Measurements from ENCODE around the gene NTPCR.

The NTPCR gene

DNA sequence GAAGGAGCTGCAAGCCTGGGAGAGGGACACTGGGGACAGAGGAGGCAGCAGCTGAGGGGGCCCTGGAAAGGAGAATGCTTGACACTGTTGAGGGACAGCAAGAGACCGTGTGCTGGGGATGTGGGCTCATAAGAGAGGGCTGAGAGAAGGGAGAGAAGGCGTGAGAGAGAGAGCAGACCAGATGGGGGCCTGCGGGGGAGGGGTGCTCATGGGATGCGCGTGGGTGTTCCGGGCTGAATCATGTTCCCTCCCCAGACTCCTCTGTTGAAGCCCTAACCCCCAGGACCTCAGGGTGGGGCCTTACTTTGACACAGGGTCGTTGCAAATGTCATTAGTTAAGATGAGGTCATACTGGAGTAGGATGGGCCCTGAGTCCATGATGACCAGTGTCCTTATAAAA, 40.8 kb downstream of the NTPCR start:
- no peak overlapping the region for H3K4me3 ChIP-seq (ENCODE audit: low read depth, low read length)
- TF ChIP-seq, protein P1, sequence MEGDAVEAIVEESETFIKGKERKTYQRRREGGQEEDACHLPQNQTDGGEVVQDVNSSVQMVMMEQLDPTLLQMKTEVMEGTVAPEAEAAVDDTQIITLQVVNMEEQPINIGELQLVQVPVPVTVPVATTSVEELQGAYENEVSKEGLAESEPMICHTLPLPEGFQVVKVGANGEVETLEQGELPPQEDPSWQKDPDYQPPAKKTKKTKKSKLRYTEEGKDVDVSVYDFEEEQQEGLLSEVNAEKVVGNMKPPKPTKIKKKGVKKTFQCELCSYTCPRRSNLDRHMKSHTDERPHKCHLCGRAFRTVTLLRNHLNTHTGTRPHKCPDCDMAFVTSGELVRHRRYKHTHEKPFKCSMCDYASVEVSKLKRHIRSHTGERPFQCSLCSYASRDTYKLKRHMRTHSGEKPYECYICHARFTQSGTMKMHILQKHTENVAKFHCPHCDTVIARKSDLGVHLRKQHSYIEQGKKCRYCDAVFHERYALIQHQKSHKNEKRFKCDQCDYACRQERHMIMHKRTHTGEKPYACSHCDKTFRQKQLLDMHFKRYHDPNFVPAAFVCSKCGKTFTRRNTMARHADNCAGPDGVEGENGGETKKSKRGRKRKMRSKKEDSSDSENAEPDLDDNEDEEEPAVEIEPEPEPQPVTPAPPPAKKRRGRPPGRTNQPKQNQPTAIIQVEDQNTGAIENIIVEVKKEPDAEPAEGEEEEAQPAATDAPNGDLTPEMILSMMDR (IDR thresholded peaks at IDR 0.05; ENCODE audit: borderline replicate concordance, insufficient read depth, low read depth, low read length), result no peak

DNA sequence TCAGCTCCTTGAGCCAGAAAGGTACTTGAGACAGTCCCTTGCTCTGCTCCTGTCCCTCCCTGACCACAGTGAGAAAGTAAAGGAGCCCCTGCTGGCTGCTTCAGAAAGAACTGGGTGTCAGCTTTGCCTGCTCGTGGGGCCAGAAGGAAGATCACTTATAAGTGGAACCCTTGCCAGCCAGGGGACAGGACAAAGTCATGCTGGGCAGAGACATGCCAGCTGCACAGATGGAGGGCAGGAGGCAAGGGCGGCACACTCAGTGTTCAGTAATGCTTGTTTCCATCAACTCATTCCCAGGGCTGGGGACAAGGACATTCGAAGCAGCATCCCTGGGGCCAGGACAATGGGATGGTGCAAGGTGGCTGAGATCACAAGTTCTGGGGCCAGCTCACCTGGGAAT, 41.8 kb downstream of the NTPCR start:
- no peak overlapping the region for H3K4me3 ChIP-seq (ENCODE audit: low read depth, low read length)
- TF ChIP-seq, protein P1 (IDR thresholded peaks at IDR 0.05; ENCODE audit: borderline replicate concordance, insufficient read depth, low read depth, low read length), result no peak

DNA sequence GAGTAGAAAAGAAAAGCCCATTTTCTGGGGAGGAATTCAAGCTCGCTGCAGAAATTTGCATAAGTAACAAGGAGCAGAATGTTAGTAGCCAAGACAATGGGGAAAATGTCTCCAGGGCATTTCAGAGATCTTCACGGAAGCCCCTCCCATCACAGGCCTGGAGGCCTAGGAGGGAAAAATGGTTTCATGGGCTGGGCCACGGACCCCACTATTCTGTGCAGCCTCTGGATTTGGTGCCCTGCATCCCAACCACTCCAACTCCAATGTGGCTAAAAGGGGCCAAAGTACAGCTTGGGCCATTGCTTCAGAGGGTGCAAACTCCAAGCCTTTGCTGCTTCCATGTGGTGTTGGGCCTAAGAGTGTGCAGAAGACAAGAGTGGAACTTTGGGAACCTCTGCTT, 43.1 kb downstream of the NTPCR start:
- no peak overlapping the region for H3K4me3 ChIP-seq (ENCODE audit: low read depth, low read length)
- TF ChIP-seq, protein P1 (IDR thresholded peaks at IDR 0.05; ENCODE audit: borderline replicate concordance, insufficient read depth, low read depth, low read length), result no peak

DNA sequence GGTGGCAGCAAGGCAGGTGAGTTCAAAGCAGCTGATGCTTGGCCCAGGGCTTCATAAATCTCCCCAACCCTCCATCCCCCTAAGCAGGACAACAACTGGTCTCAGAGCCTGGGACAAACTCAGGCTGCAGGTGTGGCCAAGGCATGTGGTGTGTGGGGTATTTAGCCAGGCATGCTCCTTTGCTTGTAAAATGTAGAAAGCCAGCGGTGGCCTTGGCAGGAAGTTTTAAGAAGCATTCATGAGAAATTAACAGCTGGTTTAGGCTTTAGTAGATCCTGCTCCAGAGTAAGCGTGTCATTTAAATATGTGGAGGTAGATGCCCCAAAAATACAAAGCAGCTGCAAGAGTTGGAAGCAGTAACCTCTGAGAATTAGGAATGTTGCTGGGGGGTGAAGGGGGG, 44.8 kb downstream of the NTPCR start:
- no peak overlapping the region for H3K4me3 ChIP-seq (ENCODE audit: low read depth, low read length)
- TF ChIP-seq, protein P1 (IDR thresholded peaks at IDR 0.05; ENCODE audit: borderline replicate concordance, insufficient read depth, low read depth, low read length), result no peak

DNA sequence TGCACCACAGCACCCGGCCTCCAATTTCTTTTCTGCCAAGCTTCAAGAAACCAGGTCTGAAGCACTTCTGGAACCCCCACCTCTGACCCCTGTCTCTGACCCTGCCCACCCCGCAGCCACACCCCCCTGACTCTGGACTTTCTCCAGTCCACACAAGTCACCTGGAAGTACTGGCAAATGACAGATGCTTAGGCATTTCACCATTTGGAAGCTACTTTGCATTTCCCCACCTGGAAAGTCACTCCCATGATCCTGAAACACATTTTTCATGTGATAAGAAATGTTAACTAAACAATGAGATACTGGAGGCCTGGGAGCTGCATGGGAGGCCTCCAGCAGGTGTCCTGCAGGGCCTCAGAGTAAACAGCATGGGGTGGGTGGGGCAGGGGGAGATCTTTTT, 45.7 kb downstream of the NTPCR start:
- TF ChIP-seq, protein P1 (IDR thresholded peaks at IDR 0.05; ENCODE audit: borderline replicate concordance, insufficient read depth, low read depth, low read length), result no peak
- H3K4me3 ChIP-seq (ENCODE audit: low read depth, low read length), result no peak overlapping the region

DNA sequence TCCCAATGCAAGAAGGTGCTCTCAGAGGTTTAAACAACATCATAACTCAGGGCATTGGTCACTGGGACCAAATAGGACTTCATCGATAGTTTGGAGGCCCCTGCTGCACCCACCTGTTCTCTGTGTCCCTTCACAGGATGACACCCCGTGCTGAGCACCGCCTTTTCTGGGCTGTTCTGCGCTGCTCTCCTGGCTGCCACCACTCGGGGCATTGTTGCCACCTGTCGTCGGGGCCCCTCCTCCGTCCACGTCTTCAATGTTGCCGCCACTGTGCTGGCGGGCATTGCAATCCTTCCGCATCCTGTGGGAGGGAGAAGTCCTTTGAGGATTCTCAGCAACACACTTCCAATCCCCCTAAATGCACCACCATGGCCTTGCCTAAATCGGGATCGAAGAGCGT, 47.7 kb downstream of the NTPCR start:
- TF ChIP-seq, protein P1 (IDR thresholded peaks at IDR 0.05; ENCODE audit: borderline replicate concordance, insufficient read depth, low read depth, low read length), result no peak

DNA sequence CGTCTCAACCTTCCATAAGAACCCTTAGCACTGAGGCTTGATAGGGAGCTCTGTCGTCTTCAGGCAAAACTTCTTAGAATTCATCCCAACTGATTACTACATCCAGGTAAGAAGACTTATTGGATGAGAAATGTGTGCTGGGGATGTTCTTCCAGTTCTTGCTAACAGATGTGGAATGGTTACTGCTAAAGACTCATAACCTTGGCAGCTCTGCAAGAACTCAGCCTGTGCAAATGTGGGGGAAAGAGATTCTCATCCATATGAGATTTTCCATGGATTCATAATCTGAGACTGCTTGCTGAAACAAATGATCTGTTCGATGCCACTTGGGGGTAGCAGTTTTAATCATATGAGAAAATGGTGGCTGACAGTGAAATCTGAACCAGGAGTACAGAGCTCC, 48.2 kb downstream of the NTPCR start:
- TF ChIP-seq, protein P1 (IDR thresholded peaks at IDR 0.05; ENCODE audit: borderline replicate concordance, insufficient read depth, low read depth, low read length), result no peak
- H3K4me3 ChIP-seq (ENCODE audit: low read depth, low read length), result no peak overlapping the region

More for the DNA sequence above, 47.7 kb downstream of the NTPCR start:
- no peak overlapping the region for H3K4me3 ChIP-seq (ENCODE audit: low read depth, low read length)

All from GM12875 (cell line).